ENCODE measurements around the gene TAF1B.
A peak's percentile ranks its signal among the peaks of the same experiment; 100 is the strongest.

TAF1B gene

DNA sequence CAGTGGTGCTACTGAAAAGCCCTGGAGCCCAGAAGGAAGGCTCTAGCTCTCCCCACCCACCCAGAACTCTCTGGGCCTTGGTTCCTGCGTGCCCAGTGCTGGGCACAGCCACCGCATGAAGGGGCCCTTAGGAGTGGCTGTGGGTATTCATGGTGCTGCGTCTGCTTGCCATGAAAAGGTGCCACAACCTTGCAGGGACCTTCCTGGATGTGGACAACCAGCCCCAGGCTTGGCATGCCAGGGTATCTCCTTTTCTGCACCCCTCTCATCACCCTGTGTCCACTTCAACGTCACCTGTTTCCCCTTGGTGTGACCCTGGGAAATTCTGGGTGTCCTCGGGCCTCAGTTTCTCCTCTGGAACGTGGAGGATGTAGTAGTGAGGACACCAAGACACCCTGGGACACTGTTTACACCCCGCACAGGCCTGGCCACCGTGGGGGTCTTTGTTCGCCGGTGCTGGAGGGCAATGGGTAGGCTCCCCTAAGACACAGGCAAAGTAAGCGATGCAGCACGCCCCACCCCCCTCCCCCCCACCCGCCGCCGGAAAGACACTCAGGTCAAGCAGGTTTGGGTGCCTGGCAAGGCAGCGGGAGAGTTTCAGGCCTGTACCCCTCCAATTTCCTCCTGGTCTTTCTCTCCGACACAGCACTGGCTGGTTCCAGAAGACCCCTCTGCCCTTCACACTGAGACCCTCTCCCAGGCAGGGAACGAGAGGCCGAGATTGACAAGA lies 34.8 kb upstream of the TAF1B start:
- no peak for DNase-seq (ENCODE audit: low read depth)

DNA sequence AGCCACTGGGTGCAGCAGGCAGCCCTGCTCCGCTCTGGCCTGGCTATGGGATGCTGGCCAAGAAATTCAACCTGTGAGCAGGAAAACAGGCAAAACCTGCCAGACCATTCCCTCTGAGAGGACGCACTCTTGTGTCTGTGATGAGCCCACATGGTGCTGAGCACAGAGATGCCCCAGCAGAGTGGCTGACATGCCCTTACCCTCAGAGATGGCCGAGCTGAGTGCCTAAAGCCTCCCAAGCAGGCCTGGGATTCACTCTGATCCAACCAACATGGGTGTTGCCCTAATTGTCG lies 34.3 kb upstream of the TAF1B start:
- DNase-seq (ENCODE audit: low read depth): no peak

DNA sequence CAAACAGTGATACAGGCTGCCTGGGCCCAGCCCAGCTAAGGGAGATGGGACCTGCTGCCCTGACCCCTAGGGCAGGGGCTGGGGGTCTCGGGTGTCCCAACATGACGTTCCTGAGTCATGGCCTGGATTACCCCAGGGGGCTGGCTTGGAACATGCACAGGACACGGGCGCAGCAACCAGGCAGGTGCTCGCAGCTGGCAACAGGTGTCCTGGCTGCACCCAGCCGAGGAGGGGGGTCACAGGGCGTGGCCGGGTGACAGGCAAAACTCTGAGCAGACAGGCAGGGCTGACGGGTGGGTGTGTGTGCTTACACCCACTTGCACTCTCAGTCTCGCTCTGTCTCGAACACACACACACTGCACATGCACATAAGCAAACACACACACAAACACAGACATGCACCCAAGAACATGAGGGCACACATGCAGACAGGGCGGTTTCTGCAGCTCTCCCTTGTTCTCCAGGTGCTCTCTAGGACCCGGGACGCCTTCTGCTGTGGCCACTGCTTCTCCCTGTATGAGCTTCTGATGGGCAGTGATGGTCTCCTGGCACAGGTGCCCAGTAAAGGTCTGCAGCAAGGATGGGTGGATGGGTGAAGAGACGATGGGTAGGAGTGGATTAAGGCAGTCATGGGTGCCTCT lies 33.7 kb upstream of the TAF1B start:
- no peak for DNase-seq (ENCODE audit: low read depth)

DNA sequence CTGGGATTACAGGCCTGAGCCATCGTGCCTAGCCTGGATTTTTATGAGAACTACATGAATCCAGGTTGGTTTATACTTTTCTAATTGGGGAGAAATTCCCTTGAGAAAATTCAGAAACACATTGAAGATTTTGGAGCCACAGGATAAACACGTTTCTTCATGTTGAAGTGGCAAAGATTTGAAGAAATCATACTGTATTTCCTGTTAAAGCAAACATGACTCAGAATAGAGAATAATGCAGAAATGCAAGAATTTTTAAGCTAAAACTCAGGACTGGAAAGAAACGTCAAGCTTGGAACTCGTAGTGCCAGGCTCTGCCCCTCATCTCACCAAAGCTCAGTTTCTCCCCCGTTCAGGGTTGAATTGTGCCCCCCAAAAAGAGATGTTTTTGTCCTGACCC lies 32.1 kb upstream of the TAF1B start:
- no peak for DNase-seq (ENCODE audit: low read depth)

DNA sequence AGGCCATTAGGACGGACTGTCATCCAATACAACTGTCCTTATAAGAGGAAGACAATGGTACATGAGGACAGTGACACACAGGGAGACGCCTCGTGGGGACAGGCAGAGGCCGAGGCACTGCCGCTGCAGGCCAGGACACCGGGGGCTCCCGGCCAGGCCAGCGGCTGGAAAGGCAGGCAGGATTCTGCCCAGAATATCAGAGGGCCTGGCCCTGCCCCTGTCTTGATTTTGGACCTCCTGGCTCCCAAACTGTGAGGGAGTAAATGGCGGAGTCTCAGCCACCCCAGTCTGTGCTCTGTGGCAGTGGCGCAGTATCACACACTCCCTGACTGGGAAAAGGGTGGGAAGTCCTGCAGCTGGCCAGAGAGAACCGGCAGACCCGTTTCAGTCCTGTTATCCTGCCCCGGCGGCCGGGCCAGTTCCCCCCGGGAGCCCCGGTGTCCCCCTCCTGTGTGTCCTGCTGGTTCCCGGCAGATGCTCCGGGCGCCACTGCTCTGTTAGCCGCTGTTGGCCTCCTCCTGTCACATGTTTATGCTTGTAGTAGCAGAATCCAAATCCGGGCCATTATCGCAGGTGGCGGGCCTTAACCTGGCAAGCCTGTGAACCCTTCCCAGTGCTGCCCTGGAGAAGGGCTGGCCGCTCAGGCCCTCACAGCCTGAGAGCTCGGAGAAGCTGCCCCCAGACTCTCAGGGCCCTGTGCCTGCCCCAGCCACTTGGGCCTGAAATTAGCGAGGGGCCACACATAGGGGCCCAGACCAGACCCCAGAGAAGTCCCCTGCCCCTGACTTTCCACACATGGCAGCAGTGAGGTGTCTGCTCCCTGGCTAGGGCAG lies 31.4 kb upstream of the TAF1B start:
- DNase-seq (ENCODE audit: low read depth): no peak

DNA sequence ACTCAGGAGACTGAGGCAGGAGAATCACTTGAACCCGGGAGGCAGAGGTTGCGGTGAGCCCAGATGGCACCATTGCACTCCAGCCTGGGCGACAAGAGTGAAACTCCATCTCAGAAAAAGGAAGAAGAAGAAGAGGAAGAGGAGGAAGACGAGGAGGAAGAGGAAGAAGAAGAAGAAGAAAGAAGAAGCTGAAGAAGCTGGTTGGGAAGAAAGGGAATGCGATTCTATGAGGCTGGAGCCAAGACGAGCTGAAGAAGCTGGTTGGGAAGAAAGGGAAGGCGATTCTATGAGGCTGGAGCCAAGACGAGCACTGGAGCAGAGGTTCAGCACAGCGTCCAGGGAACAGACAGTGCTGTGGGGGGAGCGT lies 30.3 kb upstream of the TAF1B start:
- no peak for DNase-seq (ENCODE audit: low read depth)

DNA sequence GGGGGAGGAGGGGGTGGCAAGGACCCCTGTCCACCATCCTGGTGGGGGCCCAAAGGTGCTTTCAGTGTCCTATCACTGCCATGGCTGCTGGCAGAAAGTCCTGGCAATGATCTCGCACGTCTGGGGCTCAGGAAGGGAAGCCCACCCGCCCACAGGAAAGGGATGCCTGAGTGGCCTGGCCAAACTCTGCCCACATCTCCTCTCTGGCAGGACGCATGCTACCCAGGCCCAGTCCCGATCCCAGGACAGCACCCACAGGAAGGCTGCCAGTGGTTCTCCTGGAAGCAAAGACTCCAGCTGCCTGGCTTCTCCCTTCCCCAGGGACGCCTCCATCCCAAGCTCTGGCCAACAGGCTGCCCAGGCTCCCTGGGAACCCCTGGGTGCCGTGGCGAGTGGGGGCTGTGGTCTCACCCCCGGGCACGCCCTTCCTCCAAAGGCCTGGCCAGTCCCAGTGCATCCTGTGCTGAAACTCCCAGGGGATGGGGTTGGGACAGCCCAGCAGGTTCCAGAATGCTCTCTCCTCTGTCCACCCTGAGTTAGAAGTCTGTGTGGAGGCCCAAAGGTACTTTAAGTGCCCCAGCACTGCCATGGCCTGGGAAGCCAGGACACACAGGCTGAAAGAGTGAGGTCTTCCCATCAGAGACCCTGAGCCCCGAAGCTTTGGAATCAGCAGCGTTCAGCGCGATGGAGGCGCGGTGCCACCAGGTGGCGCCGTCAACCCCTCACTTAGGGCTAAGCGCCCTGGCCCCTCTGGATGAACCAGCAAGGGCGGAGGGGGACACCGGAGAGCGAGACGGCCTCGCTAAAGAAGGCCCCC lies 29.8 kb upstream of the TAF1B start:
- DNase-seq (ENCODE audit: low read depth): peak; percentile 31

DNA sequence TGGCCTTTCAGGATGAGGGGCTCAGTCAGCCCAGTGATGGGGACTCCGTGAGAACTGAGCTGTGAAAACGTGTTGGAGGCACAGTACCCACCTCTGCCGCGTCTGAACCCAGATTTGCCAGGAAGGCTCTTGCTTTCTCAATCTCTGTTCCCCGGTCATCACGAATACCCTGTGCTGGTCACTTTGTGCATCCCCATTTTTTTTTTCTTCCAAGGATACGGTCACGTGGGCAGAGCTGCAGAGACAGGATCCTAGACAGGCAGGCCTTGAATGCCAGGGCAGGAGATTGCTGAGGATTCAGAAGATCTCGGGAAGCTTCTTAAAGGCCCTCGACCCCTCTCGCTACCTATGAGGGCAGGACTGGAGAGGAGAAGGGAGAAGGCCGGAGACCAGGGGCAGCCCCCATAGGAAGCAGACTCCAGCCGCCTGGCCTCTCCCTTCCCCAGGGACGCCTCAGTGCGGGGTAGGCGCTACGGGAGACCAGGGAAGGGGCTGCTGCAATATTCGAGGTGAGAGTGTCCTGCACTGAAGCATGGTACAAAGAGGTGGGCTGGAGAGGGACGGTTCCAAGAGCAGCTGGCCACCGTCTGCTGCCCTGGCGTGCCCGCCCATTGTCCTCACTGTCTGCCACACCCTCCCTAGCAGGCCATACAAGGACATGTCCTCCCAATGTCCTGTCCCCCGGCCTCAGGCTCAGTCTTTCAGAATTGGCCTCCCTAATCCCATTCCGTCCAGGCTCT lies 29.0 kb upstream of the TAF1B start:
- no peak for DNase-seq (ENCODE audit: low read depth)

DNA sequence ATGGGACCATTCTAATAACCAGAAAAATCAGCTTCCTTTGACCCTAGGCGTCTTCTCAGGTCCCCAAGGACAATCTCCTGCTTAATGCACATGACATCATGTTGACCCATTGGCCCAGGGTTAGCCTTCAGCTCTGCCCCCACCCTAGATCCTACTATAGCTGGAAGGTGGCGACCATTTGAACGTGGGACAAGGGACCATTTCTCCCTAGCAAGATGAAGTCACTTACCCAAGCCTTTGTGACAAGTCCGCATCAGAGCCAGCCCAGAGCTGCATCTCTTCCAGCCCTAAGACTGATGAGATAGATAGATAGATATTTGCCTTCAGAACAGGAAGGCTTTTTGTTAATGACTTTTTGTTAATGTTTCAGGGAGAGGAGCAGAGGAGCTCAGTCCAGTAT lies 28.2 kb upstream of the TAF1B start:
- DNase-seq (ENCODE audit: low read depth): no peak

DNA sequence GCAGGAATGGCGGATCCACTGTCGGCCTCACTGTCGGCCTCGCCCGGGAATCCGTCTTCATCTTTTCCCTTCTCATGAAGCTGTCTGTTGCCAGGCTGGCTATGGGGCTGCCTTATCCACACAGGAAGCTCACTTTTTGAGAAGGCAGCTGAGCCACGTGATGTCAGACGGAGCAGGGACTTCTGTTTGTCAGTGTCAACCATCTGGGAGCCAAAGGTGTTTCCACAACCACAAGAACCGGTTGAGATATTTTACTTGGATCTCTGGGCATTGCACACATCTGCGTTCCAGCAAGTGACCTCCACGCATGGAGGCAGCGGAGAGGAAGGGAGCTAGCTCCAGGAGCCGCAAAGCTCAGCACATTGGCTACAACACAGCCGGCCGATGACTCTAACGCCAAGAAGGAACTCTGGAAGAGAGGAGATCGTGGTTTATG lies 27.4 kb upstream of the TAF1B start:
- no peak for DNase-seq (ENCODE audit: low read depth)

DNA sequence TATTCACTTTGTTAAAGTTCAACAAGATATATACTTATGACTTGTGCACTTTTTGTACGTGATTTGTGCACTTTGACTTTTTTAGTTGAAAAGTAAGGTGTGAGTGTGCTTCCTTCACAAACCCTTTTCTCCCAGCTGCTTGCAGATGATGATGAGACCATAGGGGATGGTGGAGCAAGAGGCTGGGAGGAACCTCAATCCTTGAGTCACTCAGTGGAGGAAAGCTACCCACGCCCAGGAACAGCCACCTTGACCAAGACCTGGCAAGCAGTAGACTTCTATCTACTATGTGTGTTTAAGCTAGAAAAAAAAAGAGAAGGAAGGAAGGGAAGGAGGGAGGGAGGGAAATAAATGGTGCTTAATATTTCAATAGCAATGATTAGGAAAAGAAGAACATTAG lies 25.2 kb upstream of the TAF1B start:
- no peak for DNase-seq (ENCODE audit: low read depth)

DNA sequence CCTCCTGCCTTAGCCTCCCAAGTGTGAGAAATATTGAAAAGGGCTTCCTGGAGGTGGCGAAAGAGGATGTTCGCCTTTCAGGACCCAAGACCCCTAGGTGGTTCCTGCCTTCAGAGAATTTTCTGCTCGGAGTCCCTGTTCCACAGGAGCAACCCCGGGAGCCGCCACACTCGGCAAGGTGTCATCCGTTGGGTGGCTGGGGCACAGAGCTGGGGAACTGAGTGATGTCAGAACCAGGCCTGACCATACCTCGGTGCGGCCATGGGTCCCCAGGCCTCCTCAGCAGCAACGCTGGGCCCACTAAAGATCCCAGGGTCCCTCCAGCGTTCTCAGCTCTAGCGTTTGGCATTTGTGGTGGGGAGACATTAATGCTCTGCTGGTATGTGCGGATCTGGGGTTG lies 23.7 kb upstream of the TAF1B start:
- no peak for DNase-seq (ENCODE audit: low read depth)

DNA sequence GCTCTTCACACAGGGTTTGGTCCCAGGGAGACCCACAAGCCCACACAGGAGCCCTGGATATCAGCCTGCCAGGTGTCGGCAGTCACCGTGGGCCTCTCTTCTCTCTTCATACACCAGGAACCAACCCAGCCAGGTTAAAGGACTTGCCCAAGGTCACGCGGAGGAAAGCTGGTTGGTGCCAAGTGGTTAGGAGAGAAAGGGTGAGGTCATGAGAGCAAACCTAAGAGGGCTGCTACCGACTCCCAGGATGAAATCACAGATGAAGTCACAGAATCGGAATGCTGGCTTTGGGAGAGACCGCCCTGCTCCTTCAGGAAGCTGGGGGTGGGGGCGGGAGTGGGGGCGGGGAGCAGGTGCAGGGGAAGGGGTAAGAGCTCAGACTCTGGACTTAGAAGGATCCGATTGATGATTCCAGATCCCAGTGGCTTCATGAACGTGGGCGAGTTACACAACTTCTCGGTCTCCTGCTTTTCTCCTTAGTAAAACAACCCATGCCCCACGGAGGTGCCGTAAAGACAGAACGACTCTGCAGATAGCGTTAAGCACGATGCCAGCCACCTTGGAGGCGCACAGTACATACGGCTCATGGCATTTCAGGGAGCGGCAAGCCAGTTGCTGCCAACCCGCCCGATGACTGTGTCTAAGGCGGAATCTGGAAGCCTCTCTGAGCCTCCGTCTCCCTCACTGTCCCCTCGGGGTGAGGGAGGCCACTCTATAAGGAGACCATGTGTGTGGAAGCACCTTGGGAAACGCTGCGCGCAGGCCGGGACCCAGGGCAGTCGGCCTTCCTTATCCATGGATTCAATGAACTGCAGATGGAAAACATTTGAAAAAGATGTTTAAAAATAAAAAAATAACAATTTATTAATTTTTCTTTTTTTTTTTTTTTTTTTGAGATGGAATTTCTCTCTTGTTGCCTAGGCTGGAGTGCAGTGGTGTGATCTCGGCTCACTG lies 23.0 kb upstream of the TAF1B start:
- DNase-seq (ENCODE audit: low read depth): peak; percentile 77

DNA sequence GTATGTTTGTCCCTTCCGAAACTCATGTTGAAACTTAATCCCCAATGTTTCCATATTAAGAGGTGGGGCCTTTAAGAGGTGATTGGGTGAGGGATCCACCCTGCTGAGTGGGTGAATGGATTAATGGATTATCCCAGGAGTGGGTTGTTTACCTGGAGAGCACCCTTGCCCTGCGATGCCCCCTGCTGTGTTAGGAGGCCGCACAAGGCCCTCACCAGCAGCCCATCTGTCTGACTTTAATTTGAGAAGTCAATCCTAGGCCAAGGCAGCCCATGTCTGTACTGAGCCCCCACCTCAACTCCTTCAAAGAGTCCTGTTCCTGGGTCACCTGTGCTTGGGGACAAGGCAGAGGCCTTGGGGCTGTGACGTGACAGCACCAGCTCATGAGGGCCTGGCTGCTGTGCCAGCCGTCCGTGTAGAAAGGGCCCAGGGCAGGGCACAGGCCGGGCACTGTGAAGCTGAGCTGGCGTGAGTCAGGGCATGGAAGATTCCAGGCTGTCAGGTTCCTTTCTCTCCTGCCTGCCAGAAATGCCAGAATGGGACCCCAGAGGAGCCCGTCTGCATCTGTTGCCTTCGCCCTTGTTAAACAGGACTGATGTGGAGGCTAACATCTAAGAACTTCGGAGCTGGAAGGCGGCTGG lies 21.3 kb upstream of the TAF1B start:
- DNase-seq (ENCODE audit: low read depth): no peak

DNA sequence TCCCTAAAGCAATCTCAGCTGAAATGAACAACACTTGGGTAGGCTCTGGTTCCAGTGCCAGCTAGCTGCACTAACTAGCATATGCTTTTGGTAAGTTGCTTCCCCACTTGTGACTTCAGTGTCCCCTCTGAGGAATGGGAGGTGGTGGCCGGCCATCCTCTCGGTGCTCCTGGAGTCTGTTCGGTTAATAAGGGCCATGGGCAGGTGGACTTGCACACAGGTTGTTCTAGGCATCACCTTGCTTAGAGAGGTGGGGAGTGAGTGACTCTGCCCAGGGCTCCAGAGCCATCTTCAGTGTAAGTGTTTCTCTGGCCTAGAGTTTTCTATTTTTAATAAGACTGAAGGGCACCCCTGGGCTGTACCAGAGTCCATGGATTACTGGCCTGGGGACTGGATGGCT lies 18.8 kb upstream of the TAF1B start:
- no peak for DNase-seq (ENCODE audit: low read depth)

DNA sequence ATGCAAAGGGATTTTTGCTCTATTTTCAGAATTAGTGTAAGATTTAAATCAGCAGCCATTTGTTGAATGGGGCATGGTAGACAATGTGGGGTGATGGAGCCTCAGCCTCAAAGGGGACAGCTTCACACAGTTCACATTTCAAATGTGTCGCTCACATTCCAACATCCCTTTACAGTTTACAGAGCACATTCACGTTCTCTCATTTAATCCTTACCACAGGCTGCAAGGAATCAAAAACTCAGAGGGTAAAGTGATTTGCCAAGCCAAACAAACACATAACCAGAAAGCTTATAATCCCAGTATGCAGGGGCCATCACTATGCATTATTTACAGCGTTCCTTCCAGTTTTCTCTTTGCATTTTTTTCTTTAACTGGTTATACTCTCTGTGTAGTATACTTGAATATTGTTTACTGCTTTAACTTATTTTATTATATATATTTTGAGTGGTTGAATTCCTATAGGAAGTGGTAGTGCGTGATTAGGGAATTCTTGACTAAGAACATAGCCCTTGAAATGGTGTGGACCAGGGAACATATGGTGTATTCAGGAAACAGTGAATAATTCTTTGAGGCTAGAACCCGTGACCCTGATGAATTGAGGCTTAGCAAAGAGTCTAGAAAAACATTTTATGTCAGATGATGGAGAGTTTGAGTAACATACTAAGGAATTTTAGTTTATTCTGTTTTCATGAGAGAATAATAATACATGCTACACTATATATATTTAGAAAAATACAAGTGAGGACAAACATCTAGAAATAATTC lies 18.1 kb upstream of the TAF1B start:
- DNase-seq (ENCODE audit: low read depth): no peak

DNA sequence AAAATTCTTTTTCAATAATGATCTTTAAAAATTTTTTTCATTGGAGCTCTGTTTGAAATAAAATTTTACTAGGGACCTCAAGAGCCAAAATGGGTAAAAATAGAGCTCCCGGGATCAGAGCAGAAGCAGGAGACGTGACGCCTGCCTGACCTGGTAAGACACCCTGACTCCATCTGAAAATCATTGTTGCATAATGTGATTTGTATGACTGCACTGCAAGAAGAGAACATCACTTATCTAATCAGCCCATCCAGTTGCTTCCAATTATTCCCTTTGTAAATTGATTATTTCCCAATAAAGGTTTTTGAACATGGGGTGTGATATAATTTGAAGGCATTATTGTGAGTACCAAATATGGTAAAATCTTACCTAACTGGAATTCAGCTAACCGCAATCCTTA lies 17.1 kb upstream of the TAF1B start:
- no peak for DNase-seq (ENCODE audit: low read depth)

DNA sequence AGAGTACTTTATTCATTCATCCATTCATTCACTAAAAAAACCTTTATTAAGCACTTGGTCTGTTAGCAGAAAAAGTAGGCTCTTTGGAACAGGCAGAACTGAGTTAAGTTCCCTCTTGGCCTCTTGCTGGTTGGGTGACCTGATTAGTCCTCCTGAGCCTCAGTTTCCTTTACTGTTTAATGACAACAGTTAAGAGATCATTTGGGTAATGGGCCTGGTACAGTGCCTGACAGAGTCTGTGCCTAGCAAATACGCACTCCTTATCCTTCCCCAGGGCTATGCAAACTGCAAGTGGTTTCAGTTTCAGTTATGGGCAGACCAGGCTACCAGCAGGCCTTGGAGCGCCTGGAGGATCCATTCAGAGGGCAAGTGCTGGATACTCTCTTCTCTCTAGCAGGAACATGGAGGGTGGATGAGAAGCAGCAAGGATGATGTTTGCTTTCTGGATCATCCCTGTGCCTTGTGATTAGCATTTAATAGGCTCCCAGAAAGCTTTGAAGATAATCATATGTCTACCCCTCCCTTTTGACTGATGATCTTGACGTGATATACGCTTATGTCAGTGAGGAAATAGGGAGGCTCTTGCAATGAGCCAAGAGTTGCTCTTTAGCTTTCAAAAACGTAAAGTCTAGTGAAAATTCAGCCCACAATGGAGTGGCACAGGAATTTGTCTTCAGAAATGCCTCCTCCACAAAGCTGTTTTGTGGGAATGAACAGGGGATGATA lies 12.4 kb upstream of the TAF1B start:
- DNase-seq (ENCODE audit: low read depth): no peak

DNA sequence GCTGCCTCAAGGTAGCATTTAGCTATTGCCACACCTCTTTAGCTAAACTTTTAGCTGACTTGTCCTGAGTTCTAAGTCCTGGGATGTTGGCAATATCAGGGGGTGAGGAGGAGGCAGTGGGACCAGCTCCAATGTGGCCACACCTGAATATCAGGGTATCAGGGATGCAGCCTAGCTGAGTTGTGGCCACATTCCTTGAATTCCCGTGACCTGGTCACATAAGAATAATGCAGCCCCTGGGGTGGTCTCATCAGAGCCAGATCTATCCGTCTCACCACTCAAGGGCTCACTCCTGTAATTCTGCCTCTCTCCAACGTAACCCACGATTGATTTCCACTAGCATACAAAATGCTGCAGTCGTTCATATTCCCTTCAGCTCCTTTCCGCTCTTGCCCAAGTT lies 11.6 kb upstream of the TAF1B start:
- no peak for DNase-seq (ENCODE audit: low read depth)
